ENCODE results near the gene DOCK6.

Gene DOCK6

DNA sequence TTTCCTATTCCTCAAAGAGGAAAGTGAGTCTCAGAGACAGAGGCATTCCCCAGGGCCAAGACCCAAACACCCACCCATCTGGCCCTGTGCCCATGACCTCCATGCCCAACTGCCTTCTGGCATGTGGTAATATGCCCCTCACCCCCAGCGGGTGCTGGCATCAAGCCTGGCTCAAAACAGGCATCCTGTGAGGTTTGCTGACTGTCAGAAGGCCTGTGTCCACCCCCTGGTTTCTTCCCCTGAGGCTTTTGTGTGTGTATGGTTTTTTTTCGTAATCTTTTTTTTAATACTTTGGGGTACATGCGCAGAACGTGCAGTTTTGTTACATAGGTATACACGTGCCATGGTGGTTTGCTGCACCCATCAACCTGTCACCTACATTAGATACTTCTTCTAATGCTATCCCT lies 57.4 kb downstream of the DOCK6 start:
- no peaks in the 10 kb centered on the region for H3K36me3 ChIP-seq (replicated peaks)
- no peaks in the 10 kb centered on the region for H3K27me3 ChIP-seq (replicated peaks)
- no peak overlapping the region for H3K4me3 ChIP-seq (ENCODE audit: low read depth, low read length)
- in situ Hi-C loops (cut with HindIII; ENCODE audit: low pct_ligation_motif_present, low sequenced_read_pairs), result no loop called here
- no peak overlapping the region for H3K27ac ChIP-seq
- DNase-seq, result no peak
- TF ChIP-seq CTCF (IDR thresholded peaks at IDR 0.05; ENCODE audit: low read depth, low read length, missing control alignments), result no peak

GRCh38 chr19:11204076-11204602 lies 58.2 kb downstream of the DOCK6 start:
- Histone ChIP-seq H3K27ac (no peak overlapping the region), H3K4me3 (ENCODE audit: low read depth, low read length) (no peak overlapping the region), H3K27me3 (replicated peaks) (no peaks in the 10 kb centered on the region), H3K36me3 (replicated peaks) (no peaks in the 10 kb centered on the region)
- TF ChIP-seq CTCF (IDR thresholded peaks at IDR 0.05; ENCODE audit: low read depth, low read length, missing control alignments), result no peak
- DNase-seq, result no peak
- in situ Hi-C loops (cut with HindIII; ENCODE audit: low pct_ligation_motif_present, low sequenced_read_pairs), result no loop called here

GRCh38 chr19:11203194-11204075 lies 58.9 kb downstream of the DOCK6 start:
- in situ Hi-C loops (cut with HindIII; ENCODE audit: low pct_ligation_motif_present, low sequenced_read_pairs), result no loop called here
- Histone ChIP-seq H3K27me3 (replicated peaks) (no peaks in the 10 kb centered on the region), H3K36me3 (replicated peaks) (no peaks in the 10 kb centered on the region), H3K27ac (no peak overlapping the region), H3K4me3 (ENCODE audit: low read depth, low read length) (no peak overlapping the region)
- peak; percentile 91 for TF ChIP-seq CTCF (IDR thresholded peaks at IDR 0.05; ENCODE audit: low read depth, low read length, missing control alignments)
- peak; percentile 40 for DNase-seq

- DNase-seq, result no peak
- TF ChIP-seq CTCF (IDR thresholded peaks at IDR 0.05; ENCODE audit: low read depth, low read length, missing control alignments), result no peak
- no peak overlapping the region for H3K4me3 ChIP-seq (ENCODE audit: low read depth, low read length)
- H3K27ac ChIP-seq, result no peak overlapping the region
- H3K27me3 ChIP-seq (replicated peaks), result no peaks in the 10 kb centered on the region
- H3K36me3 ChIP-seq (replicated peaks), result no peaks in the 10 kb centered on the region
- in situ Hi-C loops (cut with HindIII; ENCODE audit: low pct_ligation_motif_present, low sequenced_read_pairs), result no loop called here
These were observed 59.7 kb downstream of the DOCK6 start for GRCh38 chr19:11202488-11203193.

GRCh38 chr19:11201791-11202190 lies 60.5 kb downstream of the DOCK6 start:
- no peak for TF ChIP-seq CTCF (IDR thresholded peaks at IDR 0.05; ENCODE audit: low read depth, low read length, missing control alignments)
- Histone ChIP-seq H3K36me3 (replicated peaks) (no peaks in the 10 kb centered on the region), H3K27ac (no peak overlapping the region), H3K27me3 (replicated peaks) (no peaks in the 10 kb centered on the region), H3K4me3 (ENCODE audit: low read depth, low read length) (no peak overlapping the region)
- DNase-seq, result no peak
- in situ Hi-C loops (cut with HindIII; ENCODE audit: low pct_ligation_motif_present, low sequenced_read_pairs), result no loop called here

All from brain microvascular endothelial cell (primary cell).